H1 (cell line): ENCODE measurements around the gene PSD. TPM values are rescaled to one million over a fixed set of nuclear protein-coding genes. Genes with fewer than 3 reads are reported as not detected.

ENCODE experiments used
- CTCF ChIA-PET: fragments of 300-600 bp; sonication (Branson Sonifier 250); formaldehyde crosslinking; loops from one replicate; lab custom pipeline; 2021; ENCODE audit not compliant: partially characterized antibody; lab: Charles Lee
- POLR2A ChIA-PET: fragments of 300-600 bp; sonication (Branson Sonifier 250); formaldehyde crosslinking; loops from one replicate; lab custom pipeline; 2021; ENCODE audit warnings: inconsistent platforms; ENCODE audit not compliant: partially characterized antibody; lab: Charles Lee
- DNase-seq, 2 experiments: peaks; one replicate each; pipeline versions ENCODE4 v3.0.0 to v3.0.0-alpha.2; 2010 to 2022; ENCODE audit warnings: low spot score in 2 of 2, low read depth in 1 of 2, mixed read lengths in 1 of 2
- FAIRE-seq: peaks from 2 replicates; lab custom pipeline; 2011; peaks lifted over from hg19 to GRCh38; lab: Jason Lieb, UNC
- H2AFZ ChIP-seq: 2 replicates; pipeline ENCODE4 v1.8.1; 2012; ENCODE audit warnings: low read length, inconsistent platforms
- H2AK5ac ChIP-seq: 2 replicates; pipeline ENCODE4 v1.6.1; 2013; ENCODE audit warnings: low read depth, low read length
- H2BK120ac ChIP-seq: replicated peaks from 2 replicates; pipeline ENCODE3; 2013; ENCODE audit warnings: low read depth, low read length, inconsistent platforms
- H2BK12ac ChIP-seq: 2 replicates; pipeline ENCODE4 v1.6.1; 2013; ENCODE audit warnings: low read depth, low read length
- H2BK15ac ChIP-seq: 2 replicates; pipeline ENCODE4 v1.6.1; 2013; ENCODE audit warnings: low read length
- H2BK20ac ChIP-seq: 2 replicates; pipeline ENCODE4 v1.6.1; 2013; ENCODE audit warnings: low read length
- H2BK5ac ChIP-seq: 2 replicates; pipeline ENCODE4 v1.6.1; 2013; ENCODE audit warnings: low read depth, low read length
- H3K14ac ChIP-seq: 2 replicates; pipeline ENCODE4 v1.6.1; 2013; ENCODE audit warnings: inconsistent platforms; ENCODE audit not compliant: insufficient read length
- H3K18ac ChIP-seq: 2 replicates; pipeline ENCODE4 v1.6.1; 2013; ENCODE audit warnings: low read length; ENCODE audit errors: extremely low read depth
- H3K23ac ChIP-seq: 2 replicates; pipeline ENCODE4 v1.6.1; 2013; ENCODE audit warnings: inconsistent platforms; ENCODE audit not compliant: insufficient read length
- H3K23me2 ChIP-seq: 2 replicates; pipeline ENCODE4 v1.6.1; 2013; ENCODE audit warnings: low read depth, low read length
- H3K27ac ChIP-seq: 2 replicates; pipeline ENCODE4 v1.6.1; 2011; ENCODE audit warnings: low read depth, low read length, inconsistent platforms
- H3K27me3 ChIP-seq, 4 experiments: replicated peaks in 1 of 4; 1 replicate in 1 of 4; 2 replicates in 3 of 4; pipeline versions ENCODE4 v1.6.1 to v1.8.1; 2011 to 2013; ENCODE audit warnings: low read length in 3 of 4, mild to moderate bottlenecking in 3 of 4, inconsistent platforms in 2 of 4, mixed read lengths in 2 of 4, moderate library complexity in 1 of 4; ENCODE audit not compliant: control insufficient read depth in 3 of 4, insufficient read depth in 3 of 4; ENCODE audit errors: extremely low read depth in 1 of 4
- H3K36me3 ChIP-seq, 4 experiments: 2 replicates each; pipeline versions ENCODE4 v1.6.1 to v1.8.1; 2011 to 2013; ENCODE audit warnings: mild to moderate bottlenecking in 4 of 4, low read length in 3 of 4, moderate library complexity in 2 of 4, control low read depth in 1 of 4, inconsistent platforms in 1 of 4; ENCODE audit not compliant: insufficient read depth in 4 of 4, control insufficient read depth in 2 of 4
- H3K4ac ChIP-seq: replicated peaks from 2 replicates; pipeline ENCODE3; 2013; ENCODE audit warnings: low read length, low read depth, mixed read lengths, inconsistent platforms; ENCODE audit not compliant: insufficient read length
- H3K4me1 ChIP-seq, 4 experiments: replicated peaks in 1 of 4; 1 replicate in 1 of 4; 2 replicates in 3 of 4; pipeline versions ENCODE4 v1.6.1 to v1.8.1; 2011 to 2013; ENCODE audit warnings: low read length in 3 of 4, inconsistent platforms in 2 of 4, mixed read lengths in 1 of 4; ENCODE audit not compliant: insufficient read depth in 4 of 4, control insufficient read depth in 3 of 4
- H3K4me2 ChIP-seq, 2 experiments: 2 replicates each; pipeline versions ENCODE4 v1.6.1 to v1.8.1; 2011 to 2013; ENCODE audit warnings: low read depth in 2 of 2, low read length in 2 of 2, control low read depth in 1 of 2, inconsistent platforms in 1 of 2, mild to moderate bottlenecking in 1 of 2; ENCODE audit not compliant: insufficient read depth in 1 of 2
- H3K4me3 ChIP-seq, 4 experiments: fragments of 200-600, 300-600 bp in 1 of 4; sonication (generic), shearing (Covaris generic), sonication (Bioruptor Twin) in 1 of 4; 2 replicates each; pipeline versions ENCODE4 v1.5.1 to v1.8.1; 2011 to 2016; ENCODE audit warnings: low read length in 4 of 4, low read depth in 3 of 4, control low read depth in 2 of 4, inconsistent platforms in 2 of 4, mild to moderate bottlenecking in 2 of 4, mixed read lengths in 1 of 4, moderate library complexity in 1 of 4; ENCODE audit not compliant: insufficient read depth in 2 of 4; ENCODE audit errors: extremely low read depth in 1 of 4
- H3K56ac ChIP-seq: replicated peaks from 2 replicates; pipeline ENCODE3; 2013; ENCODE audit warnings: low read depth, mild to moderate bottlenecking, mixed read lengths, low read length, inconsistent platforms; ENCODE audit not compliant: insufficient read length
- H3K79me1 ChIP-seq: 2 replicates; pipeline ENCODE4 v1.6.1; 2013; ENCODE audit warnings: low read depth, low read length, control low read depth
- H3K79me2 ChIP-seq, 2 experiments: 2 replicates each; pipeline versions ENCODE4 v1.6.1 to v1.8.1; 2012 to 2013; ENCODE audit warnings: low read length in 2 of 2, mild to moderate bottlenecking in 2 of 2, inconsistent platforms in 1 of 2; ENCODE audit not compliant: insufficient read depth in 2 of 2, control insufficient read depth in 1 of 2
- H3K9ac ChIP-seq, 4 experiments: replicated peaks in 1 of 4; 1 replicate in 1 of 4; 2 replicates in 3 of 4; pipeline versions ENCODE4 v1.6.1 to v1.8.1; 2011 to 2013; ENCODE audit warnings: low read depth in 3 of 4, low read length in 3 of 4, control low read depth in 2 of 4, mild to moderate bottlenecking in 2 of 4, moderate library complexity in 2 of 4, inconsistent platforms in 1 of 4; ENCODE audit errors: extremely low read depth in 1 of 4
- H3K9me3 ChIP-seq, 2 experiments: 2 replicates each; pipeline versions ENCODE4 v1.6.1 to v1.8.1; 2012 to 2013; ENCODE audit warnings: mild to moderate bottlenecking in 2 of 2, moderate library complexity in 2 of 2, control low read depth in 1 of 2, inconsistent platforms in 1 of 2, low read depth in 1 of 2, low read length in 1 of 2, mixed read lengths in 1 of 2; ENCODE audit not compliant: insufficient read depth in 2 of 2
- H4K20me1 ChIP-seq, 2 experiments: replicated peaks in 1 of 2; 2 replicates each; pipeline versions ENCODE3 to v1.8.1; 2011 to 2013; ENCODE audit warnings: inconsistent platforms in 2 of 2, low read length in 2 of 2, mild to moderate bottlenecking in 1 of 2; ENCODE audit not compliant: insufficient read depth in 2 of 2, control insufficient read depth in 1 of 2
- H4K5ac ChIP-seq: 2 replicates; pipeline ENCODE4 v1.6.1; 2013; ENCODE audit warnings: low read length, low read depth, mixed read lengths, inconsistent platforms; ENCODE audit not compliant: insufficient read length
- H4K8ac ChIP-seq: 2 replicates; pipeline ENCODE4 v1.8.0; 2013; ENCODE audit warnings: mild to moderate bottlenecking, moderate library complexity, low read length, inconsistent platforms; ENCODE audit not compliant: insufficient read depth; ENCODE audit errors: extremely low read depth
- H4K91ac ChIP-seq: replicated peaks from 2 replicates; pipeline ENCODE3; 2013; ENCODE audit warnings: low read length, mixed read lengths, inconsistent platforms; ENCODE audit not compliant: insufficient read length
- FOSL1 ChIP-seq: IDR thresholded peaks from 2 replicates; pipeline ENCODE4 v1.6.1; 2011; ENCODE audit warnings: mild to moderate bottlenecking, low read depth, low read length, moderate library complexity; ENCODE audit not compliant: insufficient read depth
- JUND ChIP-seq: IDR thresholded peaks from 2 replicates; pipeline ENCODE4 v1.6.1; 2011; ENCODE audit warnings: mild to moderate bottlenecking, improper control_type of control experiment, low read length
- POLR2AphosphoS5 ChIP-seq: IDR thresholded peaks from 2 replicates; pipeline ENCODE4 v1.6.1; 2011; ENCODE audit warnings: low read depth, low read length
- RBBP5 ChIP-seq: IDR thresholded peaks from 2 replicates; pipeline ENCODE4 v1.7.1; 2012; ENCODE audit warnings: low read depth, mild to moderate bottlenecking, inconsistent platforms, low read length, moderate library complexity, borderline replicate concordance
- RFX5 ChIP-seq: IDR thresholded peaks from 2 replicates; pipeline ENCODE4 v1.6.1; 2011; ENCODE audit warnings: low read depth, low read length, improper control_type of control experiment, borderline replicate concordance
- SP1 ChIP-seq: IDR thresholded peaks from 2 replicates; pipeline ENCODE4 v1.6.1; 2011; ENCODE audit warnings: low read depth, low read length
- SP2 ChIP-seq: IDR thresholded peaks from 2 replicates; pipeline ENCODE4 v1.6.1; 2012; ENCODE audit warnings: mild to moderate bottlenecking, low read length, inconsistent platforms
- YY1 ChIP-seq: IDR thresholded peaks from 2 replicates; pipeline ENCODE4 v1.6.1; 2011; ENCODE audit warnings: low read depth, mild to moderate bottlenecking, low read length
- WGBS, 2 experiments: shearing (Covaris generic) in 1 of 2; methylation state at CpG; one replicate each; pipeline versions ENCODE4 v1.1.6 to v1.1.7; 2013 to 2015; ENCODE audit warnings: low lambda C conversion rate in 2 of 2, mixed read lengths in 2 of 2, inconsistent platforms in 1 of 2, low coverage in 1 of 2, missing lambda C conversion rate in 1 of 2; ENCODE audit not compliant: insufficient replicate concordance in 2 of 2, insufficient coverage in 1 of 2, insufficient read length in 1 of 2; ENCODE audit errors: extremely low coverage in 1 of 2, missing lambda C conversion rate in 1 of 2; 5-methylcytosine and 5-hydroxymethylcytosine counted together
- polyA plus RNA-seq, 7 experiments: library from polyadenylated mRNA; depleted of rRNA in 3 of 7; stranded (reverse) in 5 of 7; unstranded in 2 of 7; fragments of >200 nt in 5 of 7; fragments of 200-250 nt in 2 of 7; gene quantifications; 1 replicate in 5 of 7; 2 replicates in 1 of 7; 4 replicates in 1 of 7; pipeline versions ENCODE4 v1.2.1 to v1.2.3, GENCODE V29; 2011 to 2013; ENCODE audit warnings: missing spikeins in 2 of 7, mixed read lengths in 2 of 7
- total RNA-seq: library from RNA; stranded (reverse); fragmentation: NEBNext Ultra II Directional; extraction: Animal tissue kit (Norgen Biotek cat#: 25700); gene quantifications from 2 replicates; pipeline ENCODE4 v1.2.1, GENCODE V29; 2021

PSD gene
- total and polyA plus RNA-seq, 2 of the 8 experiments (the other 6 are each of a cell fraction or from before 2014, with no cell fraction given) = 5.4 to 6.0 TPM

DNA sequence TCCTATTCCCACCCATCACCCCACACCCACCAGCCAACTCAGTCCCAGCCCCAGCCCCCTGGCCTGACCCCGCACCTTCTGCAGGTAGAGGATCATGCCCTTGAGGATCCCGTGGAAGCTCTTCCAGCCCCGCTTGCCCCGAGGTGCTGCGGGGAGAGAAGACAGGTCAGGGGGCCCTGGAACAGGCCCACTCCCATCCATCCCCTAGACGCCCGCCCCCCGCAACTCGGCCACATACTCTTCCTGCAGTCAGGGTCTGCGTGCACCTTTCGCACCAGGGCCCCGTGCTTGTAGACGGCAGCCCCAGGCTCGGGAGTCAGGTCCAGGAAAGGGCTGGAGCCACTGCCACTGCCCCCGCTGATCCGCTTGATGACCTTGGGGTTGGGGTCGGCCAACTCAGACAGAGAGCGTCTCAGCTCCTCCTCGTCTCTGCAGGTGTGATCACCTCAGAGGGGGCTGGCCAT, 13.4 kb downstream of the PSD start:
- Histone ChIP-seq H4K91ac (no peak overlapping the region), H4K5ac (no peak overlapping the region), H2BK120ac (no peak overlapping the region), H2BK15ac (no peak overlapping the region), H3K9ac (no peak overlapping the region), H2AFZ (no peak overlapping the region), H2BK12ac (no peak overlapping the region), H3K4me2 (no peak overlapping the region), H4K8ac (no peak overlapping the region), H2AK5ac (no peak overlapping the region), H3K79me1 (no peaks in the 10 kb centered on the region), H3K9me3 (no peaks in the 10 kb centered on the region), H3K36me3 (peaks cover 2 to 13% (median 4%) of the 10 kb centered on the region in 4 experiments; a peak in 3 of 8 replicates), H4K20me1 (peaks cover 1 to 8% of the 10 kb centered on the region in 2 experiments), H3K4me1 (peaks cover 6 to 15% (median 10%) of the 10 kb centered on the region in 4 experiments), H2BK5ac (no peak overlapping the region), H3K4ac (no peak overlapping the region), H3K56ac (no peak overlapping the region), H3K4me3 (no peak overlapping the region), H3K27ac (no peak overlapping the region), H3K23ac (no peak overlapping the region), H3K18ac (no peak overlapping the region), H3K27me3 (peaks cover 13 to 29% (median 28%) of the 10 kb centered on the region in 4 experiments), H3K14ac (no peak overlapping the region), H2BK20ac (no peak overlapping the region), H3K79me2 (no peaks in the 10 kb centered on the region), H3K23me2 (peaks cover 16% of the 10 kb centered on the region)
- 0 out of 2 replicates have a peak, but pooled peaks have one; percentile 7 for TF ChIP-seq POLR2AphosphoS5
- TF ChIP-seq FOSL1 = no peak
- TF ChIP-seq YY1 = no peak
- no peak for TF ChIP-seq RFX5
- no peak for TF ChIP-seq RBBP5
- no peak for TF ChIP-seq SP1
- no peak for TF ChIP-seq JUND
- no peak for TF ChIP-seq SP2
- DNase-seq (no peak), FAIRE-seq (no peak)
- WGBS, 2 experiments = 86% methylated on average over 10 of the region's 19 CpGs; no CpG with 5 or more reads in 1 of the 2 experiments
- ChIA-PET CTCF (interaction anchor here (0.5 to 16.4 kb wide), 14 partner anchors 9 to 239 kb away, joined by 3 to 357 read pairs (median 14); partner anchors contain the start of genes C10orf95, ELOVL3, FBXL15 and NFKB2), POLR2A (interaction anchor here (0.8 to 5.9 kb wide), 7 partner anchors 10 to 178 kb away, joined by 3 to 33 read pairs (median 4); partner anchors contain the start of gene NFKB2)
